HG03571 (cell line): Measurements from ENCODE around the gene TGM2.
"Not testable (repeated sequence)": the region's sequence is repeated elsewhere in the genome, so short reads cannot be mapped to it uniquely, and the experiment has no call there.

Experiments
- ATAC-seq: cut with Tn5 transposase; IDR thresholded peaks from one replicate; pipeline ENCODE4 v1.9.1; 2021; ENCODE audit not compliant: unreplicated experiment

Gene TGM2

DNA sequence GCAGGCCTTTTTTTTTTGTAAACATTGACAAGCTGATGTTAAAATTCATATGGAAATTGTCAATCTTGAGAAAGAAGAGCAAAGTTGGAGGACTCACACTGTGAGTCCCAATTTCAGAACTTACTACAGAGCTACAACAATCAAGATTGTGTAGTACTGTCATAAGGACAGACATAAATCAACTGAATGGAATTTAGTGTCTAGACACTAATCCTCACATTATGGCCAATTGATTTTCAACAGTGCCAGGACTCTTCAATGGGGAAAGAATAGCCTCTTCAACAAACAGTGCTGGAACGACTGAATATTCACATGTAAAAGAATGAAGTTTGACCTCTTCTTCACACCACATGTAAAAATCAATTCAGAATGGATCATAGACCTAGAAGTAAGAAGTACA, 60.8 kb downstream of the TGM2 start:
- ATAC-seq: no peak

DNA sequence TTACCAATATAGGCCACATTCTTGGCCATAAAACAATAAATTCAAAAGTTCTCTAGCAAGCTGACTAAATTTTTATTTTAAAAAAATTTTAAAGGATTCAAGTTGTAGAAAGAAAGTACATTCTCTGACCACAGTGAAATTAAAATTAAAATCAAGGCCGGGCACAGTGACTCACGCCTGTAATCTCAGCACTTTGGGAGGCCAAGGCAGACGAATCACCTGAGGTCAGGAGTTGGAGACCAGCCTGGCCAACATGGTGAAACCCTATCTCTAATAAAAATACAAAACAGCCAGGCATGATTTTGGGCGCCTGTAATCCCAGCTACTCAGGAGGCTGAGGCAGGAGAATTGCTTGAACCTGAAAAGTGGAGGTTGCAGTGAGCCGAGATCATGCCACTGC, 62.9 kb downstream of the TGM2 start:
- not testable (repeated sequence) for ATAC-seq

- no peak for ATAC-seq
Measured at GRCh38 chr20:38098952-38099351, 66.1 kb downstream of the TGM2 start.

DNA sequence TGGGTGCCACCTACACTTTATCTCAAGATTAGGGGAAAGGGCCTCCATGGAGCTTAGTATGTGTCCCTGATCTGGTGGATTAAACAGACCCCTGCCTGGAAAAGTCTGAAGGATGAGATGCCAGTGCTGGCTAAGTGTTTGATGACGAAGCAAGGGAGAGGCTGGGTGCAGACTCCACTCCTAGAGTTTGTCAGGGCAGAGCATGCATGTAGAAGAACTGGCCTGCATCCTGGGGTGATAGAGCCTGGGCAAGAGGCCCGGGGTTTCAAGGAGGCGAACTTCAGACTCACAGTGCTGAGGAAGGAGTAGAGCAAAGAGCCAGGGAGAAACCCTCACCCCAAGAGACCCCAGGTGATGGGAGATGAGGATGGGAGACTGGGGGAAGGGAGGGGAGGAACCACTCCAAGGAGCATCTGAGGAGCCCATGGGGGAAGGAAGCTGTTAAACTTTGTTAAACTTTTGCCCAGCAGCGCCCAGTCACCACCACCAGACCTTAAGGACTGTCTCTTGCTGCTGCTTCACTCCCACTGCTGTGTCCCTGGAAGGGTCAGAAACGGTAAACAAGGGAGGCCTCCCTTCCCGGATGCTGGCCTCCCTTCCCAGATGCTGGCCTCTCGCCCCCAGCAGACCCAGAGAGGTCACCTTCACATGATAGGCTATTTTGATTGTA, 69.9 kb downstream of the TGM2 start:
- peak; percentile 12 for ATAC-seq

DNA sequence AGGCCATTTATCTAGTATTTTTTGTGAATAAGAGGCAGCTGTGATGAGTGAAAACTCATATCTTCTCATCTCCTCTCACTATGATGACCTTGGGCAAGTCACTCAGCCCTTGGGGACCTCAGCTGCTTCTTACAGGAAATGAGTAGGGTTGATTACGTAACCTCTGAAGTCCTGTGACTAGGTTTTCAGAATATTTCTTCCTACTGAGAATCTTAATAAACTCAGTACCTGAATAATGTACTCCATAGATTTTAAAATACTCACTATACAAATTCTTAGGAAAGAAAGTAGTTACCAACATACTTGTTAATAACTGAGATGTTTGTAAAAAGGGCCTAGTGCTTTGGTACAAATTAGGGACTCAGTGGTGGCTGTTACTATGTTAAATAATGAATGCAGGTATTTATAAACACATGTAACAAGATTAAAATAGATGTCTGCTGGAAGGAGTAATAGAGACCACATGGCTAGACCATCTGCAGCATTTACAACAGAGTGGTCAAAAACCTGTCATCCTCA, 70.6 kb downstream of the TGM2 start:
- ATAC-seq: peak; percentile 61

- no peak for ATAC-seq
Measured at GRCh38 chr20:38093641-38094077, 71.4 kb downstream of the TGM2 start.

- no peak for ATAC-seq
Measured at GRCh38 chr20:38092915-38093314, 72.2 kb downstream of the TGM2 start.

DNA sequence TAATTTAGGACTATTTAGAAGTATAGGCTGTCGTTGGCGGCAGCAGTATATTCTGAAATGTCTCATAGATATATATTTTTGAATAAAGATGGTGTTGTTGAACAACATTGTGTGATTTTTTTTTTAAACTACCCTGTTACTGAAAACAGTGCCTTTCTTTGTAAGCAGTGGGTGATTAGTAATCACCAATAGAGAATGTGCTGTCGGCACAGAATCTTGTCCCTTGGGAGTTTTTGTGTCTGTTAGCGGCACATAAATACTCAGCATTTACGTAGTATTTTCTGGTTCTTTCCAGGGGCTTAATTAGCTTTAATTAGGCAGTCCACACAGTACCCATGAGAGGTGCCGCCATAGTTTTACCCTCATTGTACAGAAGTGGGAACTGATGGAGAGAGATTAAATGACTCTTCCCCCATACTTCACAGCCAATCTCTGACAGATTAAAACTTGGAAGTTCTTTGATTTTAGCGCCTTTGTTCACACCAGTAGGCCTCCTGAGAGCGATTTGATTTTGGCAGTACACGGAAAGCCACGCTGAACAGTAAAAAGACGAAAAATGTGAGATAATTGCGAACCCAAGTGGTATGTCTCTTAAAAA, 72.7 kb downstream of the TGM2 start:
- ATAC-seq: no peak

- no peak for ATAC-seq
Measured at GRCh38 chr20:38091441-38092216, 73.4 kb downstream of the TGM2 start.

DNA sequence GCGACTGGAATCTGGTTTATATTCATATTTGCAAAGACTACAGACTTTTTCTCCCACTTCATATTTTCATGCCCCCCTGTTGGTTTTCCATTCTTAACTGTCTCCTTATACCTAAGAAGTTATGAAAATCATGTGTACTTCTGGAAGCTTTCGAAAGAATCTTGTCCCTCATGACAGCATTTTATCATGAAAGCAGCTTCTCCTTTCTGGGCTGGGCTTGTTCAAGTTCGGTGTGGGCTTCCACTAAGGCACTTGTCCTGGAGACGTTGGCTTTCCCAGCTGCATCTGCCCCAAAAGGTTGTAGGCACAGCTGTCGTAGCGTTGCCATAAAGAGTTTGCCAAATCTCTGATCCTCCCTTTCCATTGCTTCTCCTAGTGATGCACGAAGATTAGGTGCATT, 75.0 kb downstream of the TGM2 start:
- no peak for ATAC-seq

DNA sequence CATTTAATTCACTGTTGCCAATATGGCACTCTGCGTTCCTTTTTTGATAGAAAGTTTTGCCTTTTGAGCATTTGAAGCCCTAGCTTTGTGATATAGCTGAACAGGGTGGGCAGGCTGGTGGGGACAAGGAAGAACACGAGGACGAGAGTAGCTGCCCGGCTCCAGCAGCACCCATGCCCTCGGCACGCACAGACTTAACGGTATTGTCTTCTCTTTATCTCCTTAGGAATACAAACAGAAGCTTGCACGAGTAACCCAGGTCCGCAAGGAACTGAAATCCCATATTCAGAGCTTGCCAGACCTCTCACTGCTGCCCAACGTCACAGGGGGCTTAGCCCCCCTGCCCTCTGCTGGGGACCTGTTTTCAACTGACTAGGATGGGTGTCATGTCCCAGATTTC, 75.6 kb downstream of the TGM2 start:
- ATAC-seq: no peak

DNA sequence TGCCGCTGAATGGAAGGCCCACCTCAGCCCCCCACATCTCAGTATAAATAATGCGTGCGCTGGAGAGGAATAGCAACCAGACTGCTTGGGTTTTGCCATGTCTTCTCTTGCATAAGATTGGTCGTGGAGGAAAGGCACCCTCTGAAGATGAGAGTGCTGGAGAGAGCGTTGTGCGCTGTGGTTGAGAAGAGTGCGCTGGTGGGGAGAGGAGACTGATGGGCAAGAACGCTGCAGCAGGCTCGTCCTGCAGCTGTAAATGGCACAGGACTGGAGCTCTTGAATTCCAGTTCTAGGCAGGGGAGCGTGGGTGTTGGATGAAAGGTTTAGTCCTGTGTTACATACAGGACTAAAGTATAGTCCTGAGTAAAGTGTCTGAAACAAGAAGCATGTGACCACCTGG, 80.0 kb downstream of the TGM2 start:
- no peak for ATAC-seq

DNA sequence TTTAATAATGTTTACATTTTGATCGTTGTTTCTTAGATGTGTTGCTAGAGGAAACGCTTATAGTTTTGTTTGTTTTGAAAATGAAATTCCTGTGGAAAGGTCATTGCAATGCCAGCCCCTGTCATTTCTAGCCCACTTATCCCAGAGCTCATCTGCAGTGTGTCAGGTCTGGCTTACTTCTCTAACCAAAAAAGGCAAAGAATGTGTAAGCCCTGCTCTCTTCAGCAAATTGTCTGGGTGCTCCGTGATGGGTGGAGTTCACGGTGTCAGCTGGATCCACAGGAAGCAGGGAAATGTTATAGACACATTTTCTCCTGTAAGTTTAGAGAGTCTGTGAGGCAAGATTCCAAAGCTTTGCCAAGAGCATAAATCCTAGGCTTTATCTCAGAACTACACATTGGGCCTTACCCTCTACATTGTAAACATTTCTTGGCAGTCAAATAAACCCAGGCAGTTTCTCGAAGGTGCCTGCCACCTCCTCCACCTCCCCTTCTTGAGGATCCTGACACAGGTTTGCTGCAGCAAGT, 80.6 kb downstream of the TGM2 start:
- ATAC-seq: no peak

GRCh38 chr20:38083338-38084048, 81.6 kb downstream of the TGM2 start:
- no peak for ATAC-seq

GRCh38 chr20:38082894-38083293, 82.2 kb downstream of the TGM2 start:
- no peak for ATAC-seq

DNA sequence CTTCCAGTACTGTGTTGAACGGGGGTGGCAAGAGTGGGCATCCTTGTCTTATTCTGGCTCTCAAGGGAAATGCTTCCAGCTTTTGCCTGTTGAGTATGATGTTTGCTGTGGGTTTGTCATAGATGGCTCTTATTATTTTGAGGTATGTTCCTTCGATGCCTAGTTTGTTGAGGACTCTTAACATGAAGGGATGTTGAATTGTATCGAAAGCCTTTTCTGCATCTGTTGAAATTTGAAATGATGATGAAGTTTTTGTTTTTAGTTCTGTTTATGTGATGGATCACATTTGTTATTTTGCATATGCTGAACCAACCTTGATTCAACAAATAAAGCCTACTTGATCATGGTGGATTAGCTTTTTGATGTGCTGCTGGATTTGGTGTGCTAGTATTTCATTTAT, 83.5 kb downstream of the TGM2 start:
- ATAC-seq: no peak

- no peak for ATAC-seq
Measured at GRCh38 chr20:38079353-38079752, 85.7 kb downstream of the TGM2 start.

GRCh38 chr20:38078084-38078483, 87.0 kb downstream of the TGM2 start:
- no peak for ATAC-seq
